ENCODE measurements around the gene RAPGEF5.

The RAPGEF5 gene

GRCh38 chr7:22317632-22318031, 39.3 kb downstream of the RAPGEF5 start:
- DNase-seq = no peak

- no peak for DNase-seq
Measured at GRCh38 chr7:22316914-22317313, 40.0 kb downstream of the RAPGEF5 start.

- no peak for DNase-seq
Measured at GRCh38 chr7:22307816-22308215, 49.1 kb downstream of the RAPGEF5 start.

GRCh38 chr7:22305706-22306105, 51.2 kb downstream of the RAPGEF5 start:
- DNase-seq = no peak

GRCh38 chr7:22302951-22303423, 54.0 kb downstream of the RAPGEF5 start:
- peak in 3 of 56 donors; percentile 7 to 32 (median 11) for DNase-seq

GRCh38 chr7:22302193-22302592, 54.8 kb downstream of the RAPGEF5 start:
- DNase-seq = no peak

GRCh38 chr7:22301790-22302189, 55.2 kb downstream of the RAPGEF5 start:
- DNase-seq = no peak

- no peak for DNase-seq
Measured at GRCh38 chr7:22300839-22301238, 56.1 kb downstream of the RAPGEF5 start.

- DNase-seq = no peak
Measured at GRCh38 chr7:22296916-22297315, 60.0 kb downstream of the RAPGEF5 start.

- no peak for DNase-seq
Measured at GRCh38 chr7:22296265-22296566, 60.7 kb downstream of the RAPGEF5 start.

- peak in 3 of 56 donors; percentile 6 to 43 (median 18) for DNase-seq
Measured at GRCh38 chr7:22295402-22296264, 61.3 kb downstream of the RAPGEF5 start.

- no peak for DNase-seq
Measured at GRCh38 chr7:22292531-22292930, 64.4 kb downstream of the RAPGEF5 start.

- peak in 1 of 56 donors; percentile 9 for DNase-seq
Measured at GRCh38 chr7:22291977-22292376, 65.0 kb downstream of the RAPGEF5 start.

GRCh38 chr7:22288202-22288601, 68.8 kb downstream of the RAPGEF5 start:
- no peak for DNase-seq

GRCh38 chr7:22287412-22287811, 69.5 kb downstream of the RAPGEF5 start:
- DNase-seq = no peak

GRCh38 chr7:22286436-22286835, 70.5 kb downstream of the RAPGEF5 start:
- DNase-seq = no peak

- no peak for DNase-seq
Measured at GRCh38 chr7:22281481-22281880, 75.5 kb downstream of the RAPGEF5 start.

GRCh38 chr7:22280031-22280430, 76.9 kb downstream of the RAPGEF5 start:
- DNase-seq = no peak

GRCh38 chr7:22278660-22279059, 78.3 kb downstream of the RAPGEF5 start:
- no peak for DNase-seq

- DNase-seq = no peak
Measured at GRCh38 chr7:22277375-22277774, 79.6 kb downstream of the RAPGEF5 start.

- no peak for DNase-seq
Measured at GRCh38 chr7:22275661-22276060, 81.3 kb downstream of the RAPGEF5 start.

GRCh38 chr7:22271311-22271710, 85.6 kb downstream of the RAPGEF5 start:
- no peak for DNase-seq

- no peak for DNase-seq
Measured at GRCh38 chr7:22270371-22270770, 86.6 kb downstream of the RAPGEF5 start.

All from amygdala (tissue), 56 donors.